ENCODE measurements around the gene POLG. TPM values are rescaled to one million over a fixed set of nuclear protein-coding genes. Genes with fewer than 3 reads are reported as not detected.
"Not testable (repeated sequence)": the region's sequence is repeated elsewhere in the genome, so short reads cannot be mapped to it uniquely, and the experiment has no call there.

POLG gene
- polyA plus RNA-seq, 4 donors, result 46.7 to 59.2 (median 52.4) TPM

GRCh38 chr15:89301304-89302089 is 33.1 kb downstream of the POLG start:
- DNase-seq (ENCODE audit: low read depth in 4 of 4, low spot score in 2 of 4), result no peak

- no peak for DNase-seq (ENCODE audit: low read depth in 4 of 4, low spot score in 2 of 4)
Observed at GRCh38 chr15:89299896-89300295, 34.7 kb downstream of the POLG start.

GRCh38 chr15:89293012-89293411 is 41.6 kb downstream of the POLG start:
- DNase-seq (ENCODE audit: low read depth in 4 of 4, low spot score in 2 of 4), result no peak

- no peak for DNase-seq (ENCODE audit: low read depth in 4 of 4, low spot score in 2 of 4)
Observed at GRCh38 chr15:89291934-89292438, 42.6 kb downstream of the POLG start.

DNA sequence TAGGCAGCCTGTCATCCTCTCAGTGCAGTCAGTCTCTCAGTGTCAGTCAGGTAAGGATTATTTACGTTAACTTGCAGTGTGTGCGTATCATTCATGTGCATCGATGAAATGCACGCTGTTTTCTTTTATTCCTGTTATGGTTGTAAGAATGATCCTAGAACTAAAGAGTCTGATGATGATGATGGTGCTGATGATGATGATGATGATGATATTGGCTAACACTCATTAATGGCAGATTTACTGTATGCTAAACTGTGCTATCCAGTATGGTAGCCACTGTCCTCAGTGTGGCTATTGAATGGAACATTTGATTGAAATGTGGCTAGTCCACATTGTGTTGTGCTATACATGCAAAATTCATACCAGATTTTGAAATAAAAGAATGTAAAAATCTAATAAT is 51.4 kb downstream of the POLG start:
- no peak for DNase-seq (ENCODE audit: low read depth in 4 of 4, low spot score in 2 of 4)

GRCh38 chr15:89282631-89283030 is 52.0 kb downstream of the POLG start:
- no peak for DNase-seq (ENCODE audit: low read depth in 4 of 4, low spot score in 2 of 4)

DNA sequence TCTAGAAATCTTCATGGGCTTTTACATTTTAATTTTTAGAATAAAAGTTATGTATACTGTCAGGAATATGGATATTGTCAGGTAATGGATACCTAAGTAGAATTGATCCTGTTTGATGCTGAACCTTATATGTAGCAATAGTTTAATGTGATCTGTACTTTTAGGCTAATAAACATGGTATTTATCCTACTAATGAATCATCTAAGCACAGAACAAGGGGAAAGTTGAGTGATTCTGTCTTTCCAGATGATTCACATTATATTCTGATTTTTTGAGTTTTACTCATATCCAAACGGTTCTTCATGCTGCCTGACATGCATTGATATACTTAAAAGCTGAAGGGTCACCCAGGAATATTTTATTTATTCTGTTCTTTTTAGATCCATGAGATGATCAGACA is 56.3 kb downstream of the POLG start:
- no peak for DNase-seq (ENCODE audit: low read depth in 4 of 4, low spot score in 2 of 4)

DNA sequence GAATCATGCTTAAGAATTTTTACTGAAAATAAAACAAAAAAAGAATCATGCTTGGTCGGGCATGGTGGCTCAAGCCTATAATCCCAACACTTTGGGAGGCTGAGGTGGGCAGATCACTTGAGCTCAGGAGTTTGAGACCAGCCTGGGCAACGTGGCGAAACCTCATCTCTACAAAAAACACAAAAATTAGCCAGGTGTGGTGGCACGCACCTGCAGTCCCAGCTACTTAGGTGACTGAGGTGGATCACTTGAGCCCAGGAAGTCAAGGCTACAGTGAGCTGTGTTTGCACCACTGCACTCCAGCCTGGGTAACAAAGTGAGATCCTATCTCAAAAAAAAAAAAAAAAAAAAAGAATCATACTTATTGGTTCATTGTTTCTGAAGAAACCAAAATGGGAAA is 57.3 kb downstream of the POLG start:
- DNase-seq (ENCODE audit: low read depth in 4 of 4, low spot score in 2 of 4), result not testable (repeated sequence)

Other genes with a start within 250 kb of the POLG start
- gene ABHD2, start 246.4 kb downstream of the POLG start, polyA plus RNA-seq (ENCODE audit: insufficient read length in 4 of 4), result 10 to 100 TPM; 30.1 to 34.9 (median 31.2) TPM
- not detected for gene RLBP1, start 113.2 kb downstream of the POLG start, polyA plus RNA-seq (ENCODE audit: insufficient read length in 4 of 4)
- 10 to 100 TPM; 30.4 to 43.0 (median 34.9) TPM for gene FANCI, start 90.8 kb downstream of the POLG start, polyA plus RNA-seq (ENCODE audit: insufficient read length in 4 of 4)
- gene RHCG, start 161.8 kb upstream of the POLG start, polyA plus RNA-seq (ENCODE audit: insufficient read length in 4 of 4), result 1 to 10 TPM; 2.0 to 3.9 (median 3.0) TPM
- gene TICRR, start 240.6 kb upstream of the POLG start, polyA plus RNA-seq (ENCODE audit: insufficient read length in 4 of 4), result 10 to 100 TPM in 2 of 4 donors, 1 to 10 TPM in 2; 6.2 to 15.8 (median 10.8) TPM

Measured in left renal cortex interstitium (tissue), 4 donors.